Posterior cingulate gyrus (tissue), 11 donors: ENCODE results near the gene TTLL6.
A peak's percentile ranks its signal among the peaks of the same experiment; 100 is the strongest.
"Not testable (repeated sequence)": the region's sequence is repeated elsewhere in the genome, so short reads cannot be mapped to it uniquely, and the experiment has no call there.

Experiments used
- DNase-seq, 10 donors: peaks; one replicate each; pipeline versions ENCODE4 v3.0.0 to v3.0.0-alpha.2; 2020 to 2021; ENCODE audit warnings: mixed read lengths in 3 of 10
- intact Hi-C: fragments of 100-400 bp; cut with DNase I; formaldehyde crosslinking; loops from one replicate; pipeline ENCODE4 v1.15.1; 2023

Gene TTLL6

DNA sequence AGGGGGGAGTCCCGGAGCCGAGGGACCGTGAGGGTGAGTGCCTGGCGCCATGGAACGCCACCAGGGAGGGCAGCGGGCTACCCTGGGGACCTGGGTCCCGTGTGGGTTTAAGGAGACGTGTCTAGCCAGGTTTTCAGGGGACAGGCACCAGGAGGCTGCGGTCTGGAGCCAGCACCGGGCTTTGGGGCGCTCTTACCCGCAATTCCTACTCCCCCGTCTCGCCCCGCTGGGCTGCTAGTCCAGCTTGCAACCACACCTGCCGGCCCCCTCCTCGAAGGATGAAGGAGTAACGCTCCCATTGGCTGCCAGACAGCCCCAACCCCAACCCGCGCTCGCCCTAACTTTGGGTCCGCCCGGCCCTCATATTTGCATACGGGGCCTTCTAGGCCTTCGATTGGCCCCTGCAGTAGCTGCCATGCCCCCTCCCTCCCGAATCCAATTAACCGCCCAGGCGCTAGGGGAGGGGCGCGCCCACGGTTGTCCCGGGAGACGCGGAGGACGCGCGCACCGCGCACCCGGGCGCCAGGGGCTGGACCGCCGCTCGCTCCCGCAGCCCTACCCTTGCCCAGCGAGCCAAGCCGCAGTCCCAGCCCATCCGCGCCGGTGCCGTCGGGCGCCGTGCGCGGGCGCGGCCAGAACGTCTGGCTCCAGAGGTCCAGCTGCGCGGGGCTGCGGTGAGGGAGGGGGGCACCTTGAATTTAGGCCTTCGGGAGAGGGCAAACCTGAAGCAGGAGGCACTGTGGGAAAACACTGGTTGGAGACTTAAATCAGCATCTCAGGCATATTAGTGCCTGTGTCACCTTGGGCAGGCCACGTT lies at the start of gene TTLL6:
TSS of gene TTLL6 (minus strand) at position 456 of the 817 bp plus-strand sequence. CDS start at position 299, 157 bp downstream.
- DNase-seq = peak; percentile 41 to 95 (median 62)
- intact Hi-C loops = no loop called here

- intact Hi-C loops = no loop called here
- DNase-seq = no peak
Measured at GRCh38 chr17:48860456-48860855, 43.4 kb upstream of the TTLL6 start.

GRCh38 chr17:48860034-48860433 lies 43.0 kb upstream of the TTLL6 start:
- DNase-seq = no peak
- intact Hi-C loops = no loop called here

- intact Hi-C loops = no loop called here
- DNase-seq = no peak
Measured at GRCh38 chr17:48856122-48856821, 39.2 kb upstream of the TTLL6 start.

DNA sequence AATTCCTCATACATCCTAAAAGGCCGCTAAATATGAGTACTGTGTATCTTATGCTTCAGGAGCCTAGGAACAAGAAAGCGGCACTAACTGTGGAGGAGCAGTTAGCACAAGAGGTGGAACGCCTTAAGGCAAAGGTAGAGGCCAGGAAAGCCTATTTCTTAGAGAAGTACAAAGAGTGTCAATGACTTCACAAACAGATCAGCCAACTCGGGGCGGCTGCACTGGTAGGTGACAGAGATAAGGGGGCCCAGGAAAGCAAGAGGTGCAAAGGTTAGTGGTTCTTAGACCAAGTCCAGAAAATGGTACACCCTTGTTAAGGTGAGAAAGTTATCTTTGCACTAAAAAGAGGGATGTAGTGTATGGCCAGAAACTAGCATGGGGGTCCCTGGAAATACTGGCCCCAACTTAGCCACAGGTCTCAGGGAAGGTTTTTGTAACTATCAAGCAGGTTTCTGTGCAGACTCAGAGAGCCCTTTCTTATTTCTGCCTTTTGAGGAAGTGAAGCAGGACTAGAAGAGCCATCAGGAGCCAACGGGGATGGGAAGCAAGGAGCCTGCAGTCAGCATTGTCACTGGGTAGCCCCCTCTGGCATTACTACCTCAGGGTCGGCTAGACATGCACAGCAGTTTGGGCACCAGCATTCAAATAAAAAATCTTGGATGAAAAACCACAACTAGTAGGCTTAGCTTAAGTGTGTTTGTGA lies 37.9 kb upstream of the TTLL6 start:
- intact Hi-C loops = no loop called here

GRCh38 chr17:48850792-48851323 lies 33.8 kb upstream of the TTLL6 start:
- no peak for DNase-seq
- intact Hi-C loops = no loop called here

More for the DNA sequence above, 37.9 kb upstream of the TTLL6 start:
- no peak for DNase-seq

- no peak for DNase-seq
- intact Hi-C loops = no loop called here
Measured at GRCh38 chr17:48843187-48843900, 26.3 kb upstream of the TTLL6 start.

DNA sequence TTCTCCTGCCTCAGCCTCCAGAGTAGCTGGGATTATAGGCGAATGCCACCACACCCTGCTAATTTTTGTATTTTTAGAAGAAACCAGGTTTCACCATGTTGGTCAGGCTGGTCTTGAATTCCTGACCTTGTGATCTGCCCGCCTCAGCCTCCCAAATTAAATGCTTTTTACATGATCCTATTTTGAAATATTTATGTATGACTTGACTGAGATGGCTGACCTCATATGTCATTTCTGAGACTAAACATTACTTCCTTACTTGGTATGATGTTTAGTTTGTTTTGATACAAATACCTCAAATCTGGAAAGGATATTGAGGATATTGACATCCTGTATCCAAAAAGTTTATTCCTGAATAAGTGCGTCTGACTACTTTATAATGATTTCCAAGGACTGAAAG lies 25.7 kb upstream of the TTLL6 start:
- intact Hi-C loops = no loop called here
- DNase-seq = no peak

- DNase-seq = peak in 1 of 10 donors; percentile 8
- intact Hi-C loops = no loop called here
Measured at GRCh38 chr17:48841395-48841831, 24.4 kb upstream of the TTLL6 start.

GRCh38 chr17:48840441-48840840 lies 23.4 kb upstream of the TTLL6 start:
- intact Hi-C loops = no loop called here
- DNase-seq = no peak

- intact Hi-C loops = loop anchor here (10.0 kb wide), 1 partner anchor 47 kb away; no protein-coding TSS in a partner anchor
- DNase-seq = not testable (repeated sequence)
Measured at GRCh38 chr17:48837458-48837857, 20.4 kb upstream of the TTLL6 start.

GRCh38 chr17:48835971-48836370 lies 18.9 kb upstream of the TTLL6 start:
- DNase-seq = no peak
- intact Hi-C loops = loop anchor here (10.0 kb wide), 1 partner anchor 49 kb away; no protein-coding TSS in a partner anchor

GRCh38 chr17:48834973-48835372 lies 17.9 kb upstream of the TTLL6 start:
- intact Hi-C loops = loop anchor here (5.0 to 10.0 kb wide), 2 partner anchors 50 to 733 kb away; partner anchors contain the start of gene CBX1
- no peak for DNase-seq

- no peak for DNase-seq
- intact Hi-C loops = loop anchor here (5.0 to 10.0 kb wide), 2 partner anchors 53 to 729 kb away; partner anchors contain the start of gene CBX1
Measured at GRCh38 chr17:48831549-48831883, 14.5 kb upstream of the TTLL6 start.

DNA sequence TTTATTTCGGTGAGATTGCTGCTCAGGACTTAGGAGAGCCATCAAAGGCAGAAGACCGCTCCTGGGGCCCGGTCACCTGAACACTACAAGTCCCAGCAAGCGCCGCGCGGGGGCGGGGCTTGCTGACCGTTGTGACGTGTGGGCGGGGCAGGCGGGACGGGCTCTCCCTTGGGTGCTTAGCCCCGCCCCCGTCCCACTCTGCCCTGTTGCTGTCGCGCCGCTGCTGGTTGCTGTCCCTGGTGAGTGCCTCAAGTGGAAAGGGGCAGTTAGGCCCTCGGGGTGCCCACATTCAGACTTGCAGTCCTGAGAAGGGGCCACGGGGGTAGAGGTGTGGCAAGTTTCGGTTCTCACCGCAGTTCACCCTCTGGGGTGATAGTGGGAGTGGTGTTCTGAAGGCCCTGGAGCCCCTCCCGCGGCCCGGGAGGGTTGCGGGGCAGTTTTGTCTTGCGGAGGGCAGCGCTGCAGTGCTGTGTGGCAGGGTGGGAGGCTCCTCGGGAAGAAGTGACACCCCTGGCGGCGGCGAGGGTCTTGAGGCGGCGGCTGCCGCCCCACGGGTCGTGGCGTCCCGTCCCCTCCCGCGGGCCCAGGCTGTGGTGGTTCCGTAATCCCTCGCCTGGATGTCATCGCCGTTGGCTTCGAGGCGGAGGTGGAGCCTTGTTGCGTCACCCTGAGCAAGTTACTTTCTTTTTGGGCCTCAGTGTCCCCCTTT lies 14.0 kb upstream of the TTLL6 start, which contains the start of gene CALCOCO2:
TSS of gene CALCOCO2 (plus strand) at position 196 of the 709 bp plus-strand sequence. CDS start 10,673 bp downstream, outside the sequence.
- peak; percentile 86 to 99 (median 95) for DNase-seq
- intact Hi-C loops = loop anchor here (5.0 to 10.0 kb wide), 2 partner anchors 54 to 729 kb away; partner anchors contain the start of gene CBX1

GRCh38 chr17:48825446-48826381 lies 8.7 kb upstream of the TTLL6 start:
- DNase-seq = no peak
- intact Hi-C loops = no loop called here

- intact Hi-C loops, DNase-seq: not testable (repeated sequence)
Measured at GRCh38 chr17:48820936-48821335, 3.9 kb upstream of the TTLL6 start.

DNA sequence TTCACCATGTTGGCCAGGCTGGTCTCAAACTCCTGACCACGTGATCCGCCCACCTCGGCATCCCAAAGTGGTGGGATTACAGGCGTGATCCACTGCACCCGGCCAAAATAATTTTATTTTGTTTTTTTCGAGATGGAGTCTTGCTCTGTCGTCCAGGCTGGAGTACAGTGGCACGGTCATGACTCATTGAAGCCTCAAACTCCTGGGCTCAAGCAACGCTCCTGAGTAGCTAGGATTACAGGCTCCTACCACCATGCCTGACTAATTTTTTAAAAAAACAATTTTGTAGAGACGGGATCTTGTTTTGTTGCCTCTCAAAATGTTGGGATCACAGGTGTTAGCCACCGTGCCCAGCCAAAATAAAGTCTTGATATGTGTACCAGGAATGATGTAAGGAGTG lies 2.4 kb upstream of the TTLL6 start:
- no peak for DNase-seq
- intact Hi-C loops = no loop called here
